Measurements from ENCODE around the gene TMEM161A.

Gene TMEM161A

GRCh38 chr19:19075126-19075525 is 63.2 kb downstream of the TMEM161A start:
- ChIA-PET POLR2A (ENCODE audit: low non-redundant PET) (no interaction called here), CTCF (interaction anchor here (0.6 kb wide), 1 partner anchor 1496 kb away, joined by 3 read pairs; no protein-coding TSS in a partner anchor)
- no peak overlapping the region for H3K27ac ChIP-seq
- no peak for DNase-seq (ENCODE audit: low spot score)
- no peak for TF ChIP-seq CTCF (conservative IDR thresholded peaks at IDR 0.05; ENCODE audit: low read depth)

DNA sequence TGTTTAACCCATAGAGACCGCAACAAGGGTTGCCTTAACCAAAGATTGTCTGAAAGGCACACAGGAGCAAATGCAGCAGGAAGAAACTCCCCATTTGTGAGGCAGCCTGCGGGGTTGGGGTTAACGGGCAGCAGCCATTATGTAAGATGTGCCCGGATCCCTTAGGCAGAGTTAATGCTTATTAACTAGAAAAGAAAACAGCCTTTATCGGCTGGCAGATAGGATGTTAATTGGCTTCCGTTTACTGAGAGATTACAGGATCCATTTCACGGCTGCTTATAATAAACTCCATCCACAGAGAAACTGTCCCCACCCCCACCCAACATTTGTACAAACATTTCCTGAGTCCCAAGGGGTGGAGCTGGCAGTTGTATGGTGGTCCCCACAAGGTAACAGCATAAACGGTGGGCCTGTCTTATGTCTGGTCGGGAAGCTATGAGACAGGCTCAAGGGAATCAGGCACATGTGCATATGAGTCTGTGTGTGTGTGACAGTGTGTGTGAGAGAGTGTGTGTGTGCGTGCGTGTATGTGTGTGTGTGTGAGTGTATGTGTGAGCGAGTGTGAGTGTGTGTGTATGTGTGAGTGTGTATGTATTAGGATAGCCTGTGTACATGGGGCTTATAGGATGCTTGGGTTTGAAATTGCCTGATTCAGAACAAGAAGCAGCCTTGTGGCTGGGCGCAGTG is 63.9 kb downstream of the TMEM161A start:
- H3K27ac ChIP-seq: no peak overlapping the region
- ChIA-PET POLR2A (ENCODE audit: low non-redundant PET) (no interaction called here), CTCF (interaction anchor here (0.6 kb wide), 1 partner anchor 1495 kb away, joined by 3 read pairs; no protein-coding TSS in a partner anchor)
- no peak for TF ChIP-seq CTCF (conservative IDR thresholded peaks at IDR 0.05; ENCODE audit: low read depth)
- no peak for DNase-seq (ENCODE audit: low spot score)

DNA sequence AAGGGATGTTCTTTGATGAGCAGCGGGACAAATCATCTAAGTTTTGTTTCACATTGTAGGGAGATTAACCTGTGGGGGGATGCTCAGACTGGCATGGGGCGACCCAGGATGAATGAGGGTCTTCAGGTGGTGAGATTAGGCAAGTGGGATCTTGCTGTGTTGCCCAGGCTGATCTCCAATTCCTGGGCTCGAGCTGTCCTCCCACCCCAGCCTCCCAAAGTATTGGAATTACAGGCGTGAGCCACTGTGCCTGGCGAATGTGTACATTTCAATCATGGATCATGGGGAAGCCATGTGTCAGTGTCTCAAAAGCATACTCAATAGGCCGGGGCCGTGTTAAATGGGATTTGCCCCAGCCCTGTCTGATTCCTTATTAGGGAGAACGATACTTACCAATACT is 66.4 kb downstream of the TMEM161A start:
- POLR2A ChIA-PET (ENCODE audit: low non-redundant PET): no interaction called here
- no peak for TF ChIP-seq CTCF (conservative IDR thresholded peaks at IDR 0.05; ENCODE audit: low read depth)
- DNase-seq (ENCODE audit: low spot score): no peak
- H3K27ac ChIP-seq: no peak overlapping the region
- CTCF ChIA-PET: interaction anchor here (0.6 kb wide), 1 partner anchor 10 kb away, joined by 3 read pairs; no protein-coding TSS in a partner anchor
